GM12878 (cell line): ENCODE results near the gene MAP1LC3A.

Source experiments
- CBX5 ChIP-seq: sonication (generic); IDR thresholded peaks from 2 replicates; pipeline ENCODE4 v1.6.1; 2016; ENCODE audit warnings: low read depth, moderate library complexity, mild to moderate bottlenecking, inconsistent platforms
- CHD1 ChIP-seq: IDR thresholded peaks from 2 replicates; pipeline ENCODE4 v1.6.1; 2012; ENCODE audit warnings: low read depth, low read length, improper control_type of control experiment
- CTCF ChIP-seq, 3 experiments: IDR thresholded peaks in 2 of 3; conservative IDR thresholded peaks in 1 of 3; 2 replicates each; pipeline ENCODE4 v1.5.1; 2011; ENCODE audit warnings: low read depth in 3 of 3, low read length in 3 of 3, mild to moderate bottlenecking in 3 of 3, control low read depth in 2 of 3, moderate library complexity in 2 of 3, inconsistent platforms in 1 of 3, mixed read lengths in 1 of 3; ENCODE audit not compliant: control insufficient read depth in 2 of 3, insufficient read depth in 1 of 3; ENCODE audit errors: extremely low read depth in 1 of 3
- E2F4 ChIP-seq: IDR thresholded peaks from 2 replicates; pipeline ENCODE4 v1.6.1; 2012; ENCODE audit warnings: low read depth, low read length, improper control_type of control experiment
- HDGF ChIP-seq: fragments of 450-650 bp; IDR thresholded peaks from 2 replicates; pipeline ENCODE4 v1.6.1; 2016; ENCODE audit warnings: antibody characterized with exemption
- MAX ChIP-seq: IDR thresholded peaks from 2 replicates; pipeline ENCODE4 v1.6.1; 2012; ENCODE audit warnings: low read depth, low read length, improper control_type of control experiment
- NR2C2 ChIP-seq: IDR thresholded peaks from 2 replicates; pipeline ENCODE4 v1.6.1; 2011; ENCODE audit warnings: borderline replicate concordance, low read depth; ENCODE audit not compliant: control insufficient read depth, insufficient read length
- POLR2AphosphoS5 ChIP-seq: IDR thresholded peaks from 2 replicates; pipeline ENCODE4 v1.6.1; 2011; ENCODE audit warnings: mild to moderate bottlenecking, low read length, inconsistent platforms
- RFX5 ChIP-seq: IDR thresholded peaks from 2 replicates; pipeline ENCODE4 v1.6.1; 2011; ENCODE audit warnings: low read depth, low read length, improper control_type of control experiment
- SP1 ChIP-seq: IDR thresholded peaks from one replicate; pipeline ENCODE4 v1.6.1; 2011; ENCODE audit warnings: low read depth, low read length
- SUPT20H ChIP-seq: IDR thresholded peaks from 2 replicates; pipeline ENCODE4 v1.6.1; 2011; ENCODE audit warnings: low read depth, mild to moderate bottlenecking, low read length, moderate library complexity, borderline replicate concordance; ENCODE audit not compliant: control insufficient read depth
- TCF12 ChIP-seq: IDR thresholded peaks from 2 replicates; pipeline ENCODE4 v1.6.1; 2011; ENCODE audit warnings: low read depth, mild to moderate bottlenecking, low read length
- ZBTB33 ChIP-seq: fragments of 450-650 bp; IDR thresholded peaks from 2 replicates; pipeline ENCODE4 v1.6.1; 2017; ENCODE audit warnings: mild to moderate bottlenecking
- ZNF24 ChIP-seq: fragments of 450-650 bp; IDR thresholded peaks from 2 replicates; pipeline ENCODE4 v1.6.1; 2017; ENCODE audit warnings: antibody characterized with exemption, mild to moderate bottlenecking

GRCh38 chr20:34535301-34535840 lies 23.1 kb upstream of the MAP1LC3A start:
- TF ChIP-seq MAX, result no peak
- TF ChIP-seq NR2C2, result no peak
- TF ChIP-seq CHD1, result no peak
- TF ChIP-seq CTCF (IDR thresholded peaks at IDR 0.05 in 2 of 3, conservative IDR thresholded peaks at IDR 0.05 in 1 of 3; ENCODE audit: control insufficient read depth in 2 of 3, extremely low read depth in 1 of 3, insufficient read depth in 1 of 3, low read depth in 3 of 3, low read length in 3 of 3), result no peak
- TF ChIP-seq CBX5, result no peak
- TF ChIP-seq SP1, result no peak
- TF ChIP-seq TCF12, result no peak
- TF ChIP-seq ZBTB33, result no peak
- TF ChIP-seq SUPT20H, result no peak
- TF ChIP-seq POLR2AphosphoS5, result no peak
- no peak for TF ChIP-seq ZNF24
- TF ChIP-seq RFX5, result no peak
- TF ChIP-seq E2F4, result no peak
- no peak for TF ChIP-seq HDGF
